RPMI8226 (cell line): ENCODE measurements around the gene SFMBT1.
"Not testable (repeated sequence)": the region's sequence is repeated elsewhere in the genome, so short reads cannot be mapped to it uniquely, and the experiment has no call there.

ENCODE experiments used
- DNase-seq: peaks from one replicate; pipeline ENCODE4 v3.0.0-alpha.2; 2015

Gene SFMBT1

DNA sequence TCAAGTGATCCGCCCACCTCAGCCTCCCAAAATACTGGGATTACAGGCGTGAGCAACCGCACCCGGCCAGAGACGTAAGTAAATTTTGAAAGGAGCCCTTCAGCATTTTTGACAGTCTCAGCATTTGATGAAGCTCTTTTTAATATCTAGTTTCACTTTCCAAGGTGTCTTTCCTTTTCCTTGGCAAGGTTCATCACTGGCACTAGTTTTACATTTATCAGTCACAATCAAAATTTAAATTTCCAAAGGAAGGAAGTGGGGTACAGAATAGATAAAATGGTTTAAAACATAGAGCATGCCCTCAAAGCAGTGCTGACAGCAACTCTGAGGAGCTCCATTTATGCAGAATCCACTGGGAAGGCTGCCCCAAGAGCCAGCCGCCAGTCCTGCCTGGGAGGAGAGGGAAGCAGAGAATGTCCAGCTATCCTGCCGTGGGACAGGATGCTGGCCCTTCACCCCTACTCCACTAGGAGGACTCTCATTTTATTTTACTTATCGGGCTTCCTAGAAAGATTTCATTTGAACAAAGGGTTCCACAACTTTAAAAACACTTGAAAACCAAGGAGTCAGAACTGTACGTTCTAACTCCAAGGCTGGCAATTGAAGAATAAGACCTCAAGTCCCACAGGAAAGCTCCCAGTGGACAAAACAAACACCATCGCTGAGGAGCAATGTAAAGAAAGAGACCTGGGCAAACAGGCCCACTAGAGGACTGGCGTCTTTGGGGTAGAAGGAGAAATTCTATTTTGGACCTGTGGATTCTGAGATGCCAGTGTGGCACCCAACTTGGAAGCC is 9.9 kb downstream of the SFMBT1 start:
- no peak for DNase-seq

DNA sequence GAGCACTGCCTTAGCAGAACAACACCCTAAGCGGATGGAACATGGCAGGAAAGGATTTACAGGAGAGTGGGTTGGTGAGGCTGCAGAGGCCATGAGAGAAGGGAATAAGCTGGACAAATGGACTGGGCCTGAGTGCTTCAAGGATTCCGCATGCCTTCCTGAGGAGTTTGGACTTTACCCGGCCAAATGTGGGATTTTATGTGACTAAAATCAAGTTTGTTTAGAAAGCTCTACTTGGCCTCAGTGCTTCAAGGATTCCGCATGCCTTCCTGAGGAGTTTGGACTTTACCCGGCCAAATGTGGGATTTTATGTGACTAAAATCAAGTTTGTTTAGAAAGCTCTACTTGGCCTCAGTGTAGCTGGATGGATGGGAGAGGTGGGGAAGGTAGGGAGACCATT is 10.9 kb downstream of the SFMBT1 start:
- not testable (repeated sequence) for DNase-seq

DNA sequence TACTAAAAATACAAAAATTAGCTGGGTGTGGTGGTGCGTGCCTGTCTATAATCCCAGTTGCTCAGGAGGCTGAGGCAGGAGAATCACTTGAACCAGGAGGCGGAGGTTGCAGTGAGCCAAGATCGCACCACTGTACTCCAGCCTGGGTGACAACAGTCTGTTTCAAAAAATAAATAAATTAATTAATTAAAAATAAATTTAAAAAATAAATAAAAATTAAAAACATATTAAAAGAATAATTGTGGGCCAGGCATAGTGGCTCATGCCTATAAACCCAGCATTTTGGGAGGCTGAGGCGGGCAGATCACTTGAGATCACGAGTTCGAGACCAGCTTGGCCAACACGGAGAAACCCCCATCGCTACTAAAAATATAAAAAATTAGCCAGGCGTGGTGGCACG is 11.5 kb downstream of the SFMBT1 start:
- not testable (repeated sequence) for DNase-seq

DNA sequence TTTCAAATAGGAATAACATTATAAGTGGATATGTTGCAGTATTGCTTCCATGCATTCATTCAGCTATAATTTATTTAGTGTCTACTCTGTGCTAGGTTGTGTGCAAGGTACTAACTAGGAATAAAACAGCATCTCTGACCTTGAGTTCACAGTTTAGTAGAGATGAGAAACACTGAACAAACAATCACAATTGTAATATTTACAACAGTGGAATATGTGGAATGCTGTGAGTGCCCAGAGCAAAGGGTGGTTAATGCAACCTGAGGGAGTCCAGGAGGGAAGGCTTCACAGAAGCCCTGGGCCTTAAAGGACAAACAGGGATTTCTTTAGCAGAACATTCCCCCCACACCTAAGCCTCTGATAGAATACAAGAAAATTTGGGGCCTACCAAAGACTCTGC is 13.3 kb downstream of the SFMBT1 start:
- no peak for DNase-seq

GRCh38 chr3:53030619-53031449 is 15.0 kb downstream of the SFMBT1 start:
- no peak for DNase-seq

DNA sequence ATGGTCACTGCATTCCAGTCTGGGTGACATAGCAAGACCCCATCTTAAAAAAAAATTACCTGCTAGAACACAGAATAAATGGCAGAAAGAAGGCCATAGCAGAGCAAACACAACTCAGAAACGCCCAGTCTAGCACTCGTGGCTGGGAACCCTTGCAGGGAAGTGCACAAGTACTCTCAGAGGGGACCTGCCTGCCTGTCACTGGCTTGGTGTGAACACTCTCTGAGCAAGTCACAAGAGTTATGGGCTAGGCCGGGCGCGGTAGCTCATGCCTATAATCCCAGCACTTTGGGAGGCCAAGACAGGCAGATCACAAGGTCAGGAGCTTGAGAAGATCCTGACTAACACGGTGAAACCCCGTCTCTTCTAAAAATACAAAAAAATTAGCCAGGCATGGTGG is 17.2 kb downstream of the SFMBT1 start:
- no peak for DNase-seq

DNA sequence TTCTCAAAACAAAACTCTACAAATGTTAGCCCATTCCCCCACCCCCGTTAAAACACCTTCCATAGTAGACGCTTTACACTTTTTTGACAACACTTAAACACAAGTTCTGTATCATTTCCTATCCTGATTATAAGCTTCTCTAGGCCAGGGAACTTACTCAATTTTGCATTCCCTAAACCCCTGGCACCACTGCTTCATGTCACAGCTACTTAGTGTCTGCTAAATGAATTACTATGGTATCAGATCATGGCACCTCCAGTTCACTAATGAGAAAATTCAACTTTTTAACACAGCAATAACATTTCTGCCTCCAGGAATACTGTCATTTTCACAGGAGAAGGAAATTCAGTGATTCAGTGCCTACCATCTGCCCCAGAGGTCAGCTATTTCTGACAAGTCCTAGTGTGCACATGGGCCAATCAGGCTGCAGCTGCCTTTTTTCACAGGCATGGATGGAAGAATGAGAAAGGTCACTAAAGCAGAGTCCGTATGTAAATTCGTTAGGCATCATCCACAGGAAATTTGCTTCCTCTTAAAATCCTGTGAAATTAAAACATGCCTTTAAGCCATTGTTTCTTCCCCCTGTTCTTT is 18.5 kb downstream of the SFMBT1 start:
- no peak for DNase-seq

GRCh38 chr3:53026382-53027162 is 19.3 kb downstream of the SFMBT1 start:
- DNase-seq = no peak

DNA sequence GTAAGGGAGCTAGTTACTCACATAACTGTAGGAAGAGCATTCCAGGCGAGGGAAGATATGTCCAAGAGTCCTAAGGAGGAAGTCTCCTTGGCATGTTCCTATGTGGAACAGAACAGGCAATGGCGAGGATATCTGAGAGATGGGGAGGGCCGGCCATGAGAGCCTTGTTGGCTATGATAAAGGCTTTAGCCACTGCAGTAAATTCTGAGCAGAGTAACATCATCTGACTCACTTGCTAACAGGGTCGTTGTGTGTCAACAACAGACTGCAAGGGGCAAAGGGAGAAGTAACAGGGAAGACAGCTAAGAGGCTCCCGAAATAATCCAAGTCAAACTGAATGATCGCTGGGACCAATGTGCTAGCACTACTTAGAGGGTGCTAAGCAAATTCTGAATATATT is 21.6 kb downstream of the SFMBT1 start:
- DNase-seq = no peak

DNA sequence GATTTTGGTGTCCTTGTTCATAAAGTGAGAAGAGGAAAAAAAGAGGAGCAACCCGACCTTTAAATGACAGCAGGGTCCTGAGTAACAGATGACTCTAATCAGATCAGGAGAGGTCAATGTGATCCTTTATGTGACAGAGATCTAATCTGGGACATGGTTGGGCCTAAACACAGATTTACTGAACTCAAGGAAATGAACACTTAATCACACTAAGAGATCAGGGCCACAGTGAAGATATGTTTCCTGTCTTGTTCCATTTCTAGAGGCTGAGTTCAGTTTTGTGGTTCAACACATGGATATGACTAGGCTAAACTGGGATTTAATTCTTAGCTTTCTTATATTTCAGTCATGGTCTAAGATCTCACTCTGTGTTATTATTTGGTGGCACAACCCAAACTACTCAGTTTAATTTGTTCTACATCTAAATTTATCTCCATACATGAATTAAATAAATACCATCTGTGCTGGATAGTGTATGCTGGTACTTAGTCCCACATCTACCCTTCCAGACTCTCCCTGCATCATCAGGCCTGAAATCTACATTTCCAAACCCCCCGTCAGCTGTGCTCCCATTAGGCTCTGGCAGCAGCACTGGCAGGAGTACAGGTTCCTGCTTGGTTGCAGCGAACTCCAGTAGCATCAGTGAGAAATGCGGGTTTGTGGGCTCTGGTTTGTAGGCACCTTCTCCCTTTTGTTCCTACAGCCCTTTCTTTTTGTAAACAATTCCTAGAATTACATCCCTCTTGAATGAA is 22.6 kb downstream of the SFMBT1 start:
- DNase-seq = no peak

- DNase-seq = no peak
Observed at GRCh38 chr3:53022647-53023046, 23.2 kb downstream of the SFMBT1 start.

DNA sequence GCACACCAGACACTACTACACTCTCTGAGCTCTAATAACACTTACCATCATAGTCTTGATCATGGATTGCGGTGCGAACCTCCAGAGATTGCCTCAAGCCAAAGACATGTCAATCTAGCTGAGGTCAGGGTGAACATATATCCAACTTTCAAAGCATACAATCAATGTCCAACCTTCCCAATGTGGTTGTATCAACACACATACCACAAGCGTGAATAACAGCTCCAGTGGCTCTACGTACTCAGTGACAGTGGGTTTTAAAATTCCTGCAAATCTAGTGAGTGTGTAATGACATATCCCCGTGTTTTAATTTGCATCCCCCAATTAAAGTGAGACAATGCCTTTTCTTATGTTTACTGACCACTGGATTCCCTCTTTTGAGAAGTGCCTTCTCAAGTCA is 29.6 kb downstream of the SFMBT1 start:
- DNase-seq = no peak

DNA sequence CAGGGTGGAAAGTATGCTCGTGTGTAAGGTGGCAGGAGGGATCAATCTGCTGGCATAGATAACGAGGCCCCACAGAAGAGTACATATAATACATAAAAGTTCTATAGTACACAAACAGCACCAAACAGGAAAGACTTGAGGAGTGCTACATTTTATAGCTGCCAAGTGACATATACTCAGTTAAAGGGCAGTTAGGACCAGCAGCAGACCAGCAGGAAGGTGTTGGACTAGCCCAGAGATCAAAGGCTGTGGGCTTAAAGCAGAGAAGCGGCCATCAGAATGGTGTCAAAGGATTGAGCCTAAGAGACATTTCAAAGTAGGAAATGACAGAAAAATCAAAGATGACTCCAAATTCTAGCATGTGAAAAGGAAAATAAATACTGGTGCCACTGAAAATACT is 34.5 kb downstream of the SFMBT1 start:
- DNase-seq = no peak

GRCh38 chr3:53009826-53010539 is 35.9 kb downstream of the SFMBT1 start:
- no peak for DNase-seq

DNA sequence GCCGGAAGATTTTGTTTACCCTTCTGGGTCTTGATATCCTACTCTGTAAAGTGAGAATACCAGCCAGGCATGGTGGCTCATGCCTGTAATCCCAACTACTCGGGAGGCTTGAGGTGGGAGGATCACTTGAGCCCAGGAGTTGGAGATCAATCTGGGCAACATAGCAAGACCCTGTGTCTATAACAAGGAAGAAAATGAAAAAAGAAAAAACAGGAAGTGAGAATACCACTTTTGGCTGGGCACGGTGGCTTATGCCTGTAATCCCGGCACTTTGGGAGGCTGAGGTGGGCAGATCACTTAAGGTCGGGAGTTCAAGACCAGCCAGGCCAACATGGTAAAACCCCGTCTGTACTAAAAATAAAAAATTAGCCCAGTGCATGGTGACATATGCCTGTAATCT is 36.9 kb downstream of the SFMBT1 start:
- DNase-seq = no peak

DNA sequence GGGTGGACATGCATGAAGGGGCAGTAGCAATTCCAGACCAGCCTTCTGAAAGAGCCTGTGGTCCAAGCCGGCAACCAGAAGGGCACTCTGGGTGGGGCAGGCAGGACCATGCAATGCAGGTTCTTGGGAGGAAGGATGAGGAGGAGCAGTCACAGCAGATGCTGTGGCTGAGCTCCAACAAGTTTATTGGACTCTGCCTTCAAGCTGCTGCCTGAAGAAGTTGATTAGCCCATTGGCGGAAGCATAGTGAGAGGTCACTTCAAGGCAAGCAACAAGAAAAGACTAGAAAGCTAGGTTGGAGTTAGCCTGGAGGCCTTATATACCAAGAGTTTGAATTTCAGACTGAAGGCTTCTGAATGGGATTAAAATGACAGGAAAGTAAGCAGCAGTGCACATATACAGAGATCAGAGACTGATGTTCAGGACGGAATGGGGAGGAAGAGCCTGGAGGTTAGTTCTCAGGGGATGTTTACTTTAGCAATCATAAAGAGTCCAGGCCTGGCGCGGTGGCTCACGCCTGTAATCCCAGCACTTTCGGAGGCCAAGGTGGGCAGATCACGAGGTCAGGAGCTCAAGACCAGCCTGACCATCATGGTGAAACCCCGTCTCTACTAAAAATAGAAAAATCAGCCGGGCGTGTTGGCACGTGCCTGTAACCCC is 39.9 kb downstream of the SFMBT1 start:
- no peak for DNase-seq

- DNase-seq = no peak
Observed at GRCh38 chr3:53005338-53005737, 40.5 kb downstream of the SFMBT1 start.

DNA sequence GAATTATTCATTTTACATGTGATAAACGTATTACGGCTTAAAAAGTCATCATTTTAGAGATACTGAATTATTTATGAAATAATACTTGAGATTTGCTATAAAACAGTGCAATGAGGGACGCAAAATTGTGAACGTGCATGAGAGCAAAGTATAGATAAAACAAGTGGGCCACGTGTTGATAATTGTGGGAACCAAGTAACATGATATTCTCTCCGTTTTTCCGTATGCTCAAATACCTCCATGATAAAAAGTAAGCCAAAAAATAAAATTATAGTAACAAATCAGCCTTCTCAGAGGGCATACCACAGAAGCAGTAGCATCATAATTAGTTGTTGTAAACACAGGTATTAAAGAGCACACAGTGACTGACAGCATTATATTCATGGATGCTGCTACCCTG is 42.6 kb downstream of the SFMBT1 start:
- DNase-seq = no peak

DNA sequence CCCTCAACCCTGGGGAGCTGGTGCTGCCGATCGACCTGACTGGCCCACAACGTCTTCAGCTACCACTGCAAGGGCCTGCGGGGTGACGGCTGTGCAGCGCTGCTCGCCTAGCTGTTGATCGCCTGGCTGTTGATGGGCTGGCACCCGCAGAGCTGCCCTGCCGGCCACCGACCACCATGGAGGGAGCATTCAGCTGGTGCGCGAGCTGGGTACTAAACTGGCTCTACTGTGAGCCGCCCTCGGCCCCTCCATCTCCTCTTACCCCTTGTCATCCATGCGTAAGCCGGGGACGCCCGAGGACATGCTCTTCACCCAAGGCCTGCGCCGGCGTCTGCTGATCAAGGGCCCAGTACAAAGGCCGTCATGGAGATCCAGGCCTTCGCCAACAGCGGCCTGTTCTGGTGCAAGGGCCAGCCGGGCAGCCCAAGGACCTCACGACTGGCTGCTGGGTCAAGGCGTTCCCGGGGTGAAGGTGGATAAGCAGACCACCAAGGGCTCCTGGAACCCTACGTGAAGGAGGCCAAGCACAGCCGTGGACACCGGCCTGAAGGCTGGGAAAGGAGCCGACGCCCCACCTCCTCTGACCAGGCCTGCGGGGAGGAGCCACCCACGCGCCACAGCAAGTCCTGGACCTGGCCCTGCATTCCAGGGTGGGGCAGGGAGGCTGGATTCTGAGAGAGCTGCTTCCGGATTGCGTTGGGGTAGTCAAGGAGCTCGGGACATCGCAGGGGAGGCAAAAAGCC is 46.9 kb downstream of the SFMBT1 start:
- no peak for DNase-seq

- DNase-seq = no peak
Observed at GRCh38 chr3:52990637-52991036, 55.2 kb downstream of the SFMBT1 start.
